Thyroid gland (tissue), 4 donors: ENCODE data around the gene MLPH. TPM values are rescaled to one million over a fixed set of nuclear protein-coding genes. Genes with fewer than 3 reads are reported as not detected.

Source experiments
- DNase-seq, 2 donors: peaks; one replicate each; pipeline ENCODE4 v3.0.0-alpha.2; 2019
- H3K27ac ChIP-seq, 3 donors: fragments of 200-600 bp; sonication (generic); 1 replicate in 2 of 3; 2 replicates in 1 of 3; pipeline ENCODE4 v1.5.1; 2016 to 2019; ENCODE audit warnings: mild to moderate bottlenecking in 1 of 3, moderate library complexity in 1 of 3
- H3K27me3 ChIP-seq: fragments of 200-600 bp; sonication (generic); one replicate; pipeline ENCODE4 v1.5.1; 2019
- H3K36me3 ChIP-seq, 2 donors: fragments of 200-600 bp; sonication (generic); one replicate each; pipeline ENCODE4 v1.5.1; 2016 to 2019
- H3K4me1 ChIP-seq, 2 donors: fragments of 200-600 bp; sonication (generic); one replicate each; pipeline ENCODE4 v1.5.1; 2017 to 2019
- H3K4me3 ChIP-seq, 3 donors: fragments of 200-600 bp; sonication (generic); replicated peaks in 1 of 3; 1 replicate in 2 of 3; 2 replicates in 1 of 3; pipeline ENCODE4 v1.5.1; 2016; ENCODE audit warnings: mild to moderate bottlenecking in 1 of 3
- H3K9me3 ChIP-seq: fragments of 200-600 bp; sonication (generic); one replicate; pipeline ENCODE4 v1.5.1; 2017
- POLR2A ChIP-seq, 2 donors: fragments of 450-650 bp; IDR thresholded peaks; one replicate each; pipeline ENCODE4 v1.6.1; 2017; ENCODE audit warnings: antibody characterized with exemption in 2 of 2, mild to moderate bottlenecking in 2 of 2, moderate library complexity in 1 of 2
- WGBS, 2 donors: methylation state at CpG; one replicate each; pipeline ENCODE4 v1.1.5; 2017; 5-methylcytosine and 5-hydroxymethylcytosine counted together
- intact Hi-C: fragments of 100-400 bp; cut with DNase I; formaldehyde crosslinking; loops from one replicate; pipeline ENCODE4 v1.15.1; 2023
- total RNA-seq, 4 donors: library from RNA; depleted of rRNA; stranded (reverse); fragments of >200 nt; gene quantifications; one replicate each; pipeline ENCODE4 v1.2.3, GENCODE V29; 2016
- TF ChIP-seq, protein P1 (sequence below), 6 experiments: fragments of 200-600 bp in 3 of 6; fragments of 450-650 bp in 3 of 6; sonication (generic) in 3 of 6; IDR thresholded peaks; one replicate each; pipeline ENCODE4 v1.5.1; 2016 to 2019; ENCODE audit warnings: antibody characterized with exemption in 6 of 6, mild to moderate bottlenecking in 2 of 6, inconsistent platforms in 1 of 6, moderate library complexity in 1 of 6

MLPH gene
- total RNA-seq, 4 donors from 2014 or later = 41.3 to 107 (median 58.6) TPM

DNA sequence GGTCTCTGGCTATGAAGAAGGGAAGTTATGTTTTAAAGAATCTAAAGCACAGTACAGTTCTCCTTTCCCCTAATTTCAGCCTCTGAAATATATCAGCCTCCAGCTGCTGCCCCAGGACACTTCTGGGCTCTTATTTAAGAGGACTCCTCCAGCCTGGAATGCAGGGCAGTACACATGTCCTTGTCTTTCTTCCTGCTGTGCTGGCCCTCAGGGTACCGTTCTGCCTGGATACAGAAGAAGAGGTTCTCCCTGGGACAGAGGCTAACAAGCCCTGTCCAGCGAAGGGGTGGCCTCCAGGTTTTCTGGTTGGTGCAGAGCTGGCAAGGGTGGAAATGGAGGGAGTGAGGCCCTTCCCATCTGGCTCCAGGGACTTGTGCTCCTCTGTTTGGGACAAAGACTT, 22.1 kb downstream of the MLPH start:
- no peak for DNase-seq
- Histone ChIP-seq H3K9me3 (no peaks in the 10 kb centered on the region), H3K36me3 (peaks cover 0 to 5% of the 10 kb centered on the region in 2 donors), H3K27ac (peak overlapping the region in 2 of 3 donors; percentile 30 to 49), H3K27me3 (no peaks in the 10 kb centered on the region), H3K4me3 (no peak overlapping the region), H3K4me1 (peaks cover 10 to 42% of the 10 kb centered on the region in 2 donors)
- 81 to 94% methylated on average over 2 of the region's 2 CpGs for WGBS, 2 donors
- intact Hi-C loops = no loop called here
- TF ChIP-seq, protein P1, sequence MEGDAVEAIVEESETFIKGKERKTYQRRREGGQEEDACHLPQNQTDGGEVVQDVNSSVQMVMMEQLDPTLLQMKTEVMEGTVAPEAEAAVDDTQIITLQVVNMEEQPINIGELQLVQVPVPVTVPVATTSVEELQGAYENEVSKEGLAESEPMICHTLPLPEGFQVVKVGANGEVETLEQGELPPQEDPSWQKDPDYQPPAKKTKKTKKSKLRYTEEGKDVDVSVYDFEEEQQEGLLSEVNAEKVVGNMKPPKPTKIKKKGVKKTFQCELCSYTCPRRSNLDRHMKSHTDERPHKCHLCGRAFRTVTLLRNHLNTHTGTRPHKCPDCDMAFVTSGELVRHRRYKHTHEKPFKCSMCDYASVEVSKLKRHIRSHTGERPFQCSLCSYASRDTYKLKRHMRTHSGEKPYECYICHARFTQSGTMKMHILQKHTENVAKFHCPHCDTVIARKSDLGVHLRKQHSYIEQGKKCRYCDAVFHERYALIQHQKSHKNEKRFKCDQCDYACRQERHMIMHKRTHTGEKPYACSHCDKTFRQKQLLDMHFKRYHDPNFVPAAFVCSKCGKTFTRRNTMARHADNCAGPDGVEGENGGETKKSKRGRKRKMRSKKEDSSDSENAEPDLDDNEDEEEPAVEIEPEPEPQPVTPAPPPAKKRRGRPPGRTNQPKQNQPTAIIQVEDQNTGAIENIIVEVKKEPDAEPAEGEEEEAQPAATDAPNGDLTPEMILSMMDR (IDR thresholded peaks at IDR 0.05) = no peak
- TF ChIP-seq POLR2A (IDR thresholded peaks at IDR 0.05) = no peak

DNA sequence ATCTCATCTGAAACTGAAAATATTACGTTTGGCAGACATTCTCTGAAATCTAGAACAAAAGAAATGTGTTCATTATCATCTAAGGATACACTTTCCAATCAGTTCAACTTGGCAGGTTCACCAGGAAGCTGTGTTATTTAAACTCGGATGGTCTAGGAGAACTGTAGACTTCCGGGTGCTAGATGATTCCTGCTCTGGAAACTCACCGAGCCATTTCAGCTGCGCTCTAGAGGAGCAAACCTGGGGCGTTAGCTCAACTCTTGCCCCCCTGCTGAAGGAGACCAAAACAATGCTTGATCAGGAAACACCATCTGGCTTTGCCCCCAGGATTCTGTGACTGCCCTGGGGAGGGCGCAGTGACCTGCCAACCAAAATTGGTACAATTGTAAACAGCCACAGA, 22.9 kb downstream of the MLPH start:
- H3K36me3 ChIP-seq = peaks cover 0 to 5% of the 10 kb centered on the region in 2 donors
- H3K4me3 ChIP-seq = no peak overlapping the region
- intact Hi-C loops = loop anchor here (10.0 kb wide), 1 partner anchor 235 kb away; no protein-coding TSS in a partner anchor
- no peak for DNase-seq
- 59 to 79% methylated on average over 7 of the region's 7 CpGs for WGBS, 2 donors
- H3K27ac ChIP-seq = peak overlapping the region in 2 of 3 donors; percentile 30 to 49
- peaks cover 10 to 36% of the 10 kb centered on the region in 2 donors for H3K4me1 ChIP-seq
- H3K27me3 ChIP-seq = no peaks in the 10 kb centered on the region
- no peaks in the 10 kb centered on the region for H3K9me3 ChIP-seq
- no peak for TF ChIP-seq POLR2A (IDR thresholded peaks at IDR 0.05)
- TF ChIP-seq, protein P1 (IDR thresholded peaks at IDR 0.05) = no peak

DNA sequence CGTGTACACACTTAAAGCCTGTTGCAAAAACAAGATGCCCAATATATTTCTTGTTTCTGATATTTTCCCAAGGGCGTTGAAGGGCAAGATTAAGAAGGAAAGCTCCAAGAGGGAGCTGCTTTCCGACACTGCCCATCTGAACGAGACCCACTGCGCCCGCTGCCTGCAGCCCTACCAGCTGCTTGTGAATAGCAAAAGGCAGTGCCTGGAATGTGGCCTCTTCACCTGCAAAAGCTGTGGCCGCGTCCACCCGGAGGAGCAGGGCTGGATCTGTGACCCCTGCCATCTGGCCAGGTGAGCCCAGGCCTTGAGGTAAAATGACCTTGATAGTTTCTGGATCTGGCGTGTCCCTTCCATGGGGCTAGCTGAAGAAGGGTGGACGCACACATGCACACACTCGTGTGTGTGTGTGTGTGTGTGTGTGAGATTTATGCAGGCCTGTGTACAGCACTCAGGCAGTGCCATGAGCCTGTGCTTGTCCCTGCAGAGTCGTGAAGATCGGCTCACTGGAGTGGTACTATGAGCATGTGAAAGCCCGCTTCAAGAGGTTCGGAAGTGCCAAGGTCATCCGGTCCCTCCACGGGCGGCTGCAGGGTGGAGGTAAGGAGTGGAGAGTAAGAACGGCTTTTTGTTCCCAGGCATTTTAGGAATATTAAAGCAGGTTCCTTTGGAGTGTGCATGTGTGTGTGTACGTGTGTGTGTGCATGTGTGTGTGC, 23.6 kb downstream of the MLPH start:
- DNase-seq = peak; percentile 75 to 84
- Histone ChIP-seq H3K36me3 (peaks cover 0 to 5% of the 10 kb centered on the region in 2 donors), H3K4me1 (peaks cover 4 to 29% of the 10 kb centered on the region in 2 donors), H3K4me3 (no peak overlapping the region), H3K9me3 (no peaks in the 10 kb centered on the region), H3K27me3 (no peaks in the 10 kb centered on the region), H3K27ac (peak overlapping the region in 1 of 3 donors; percentile 49)
- intact Hi-C loops = loop anchor here (10.0 kb wide), 1 partner anchor 234 kb away; no protein-coding TSS in a partner anchor
- 69 to 75% methylated on average over 21 of the region's 21 CpGs for WGBS, 2 donors
- TF ChIP-seq POLR2A (IDR thresholded peaks at IDR 0.05) = no peak
- TF ChIP-seq, protein P1 (IDR thresholded peaks at IDR 0.05) = no peak

DNA sequence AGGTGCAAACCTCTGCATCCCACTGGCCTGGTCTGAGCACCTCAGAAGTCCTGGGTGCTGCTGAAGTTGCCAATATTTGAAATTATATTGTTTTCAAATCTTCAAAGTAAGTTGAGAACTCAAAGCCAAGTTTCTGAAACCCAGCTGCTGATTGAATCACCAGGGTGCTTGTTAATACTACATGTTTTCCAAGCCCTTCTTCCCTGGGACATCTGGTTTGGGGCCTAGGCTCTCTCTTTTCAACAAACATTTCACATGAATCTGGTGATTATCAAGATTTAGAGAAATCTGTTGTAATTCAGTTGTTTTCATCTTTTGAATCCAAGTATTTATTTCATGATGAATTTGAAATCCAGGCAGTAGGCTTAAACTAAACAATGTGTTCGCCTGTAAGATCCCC, 24.4 kb downstream of the MLPH start:
- H3K4me1 ChIP-seq = peaks cover 4 to 27% of the 10 kb centered on the region in 2 donors
- no peak overlapping the region for H3K4me3 ChIP-seq
- no peaks in the 10 kb centered on the region for H3K27me3 ChIP-seq
- no peaks in the 10 kb centered on the region for H3K9me3 ChIP-seq
- no peak for DNase-seq
- WGBS, 2 donors = 92 to 94% methylated on average over 1 of the region's 1 CpG
- peaks cover 0 to 5% of the 10 kb centered on the region in 2 donors for H3K36me3 ChIP-seq
- no peak overlapping the region for H3K27ac ChIP-seq
- TF ChIP-seq POLR2A (IDR thresholded peaks at IDR 0.05) = no peak
- TF ChIP-seq, protein P1 (IDR thresholded peaks at IDR 0.05) = no peak
- intact Hi-C loops = loop anchor here (10.0 kb wide), 1 partner anchor 233 kb away; no protein-coding TSS in a partner anchor

DNA sequence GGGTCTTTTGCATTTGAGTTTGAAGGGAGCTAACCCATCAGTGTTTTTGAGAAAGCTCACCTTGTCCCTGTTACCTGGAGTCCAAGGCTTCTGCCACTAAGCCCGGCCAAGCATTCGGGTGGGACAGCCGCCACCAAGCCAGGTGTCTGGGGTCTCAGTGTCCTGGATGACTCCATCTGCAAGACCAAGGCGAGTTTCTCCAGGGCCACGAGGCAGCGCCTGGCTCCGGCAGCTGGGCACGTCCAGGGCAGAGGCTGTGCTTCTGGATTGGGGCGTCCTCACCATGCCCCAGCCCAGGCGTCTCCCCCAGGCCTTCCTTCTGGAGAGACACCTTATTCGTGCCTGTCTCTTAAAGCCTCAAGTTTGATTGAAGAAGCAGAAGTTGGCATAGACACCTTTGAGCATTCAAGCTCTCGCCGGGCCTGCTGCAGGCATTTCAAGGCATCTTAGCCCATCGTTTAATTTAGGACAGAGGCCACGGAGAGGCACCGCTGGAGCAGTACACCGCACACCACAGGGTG, 24.9 kb downstream of the MLPH start:
- no peak overlapping the region for H3K27ac ChIP-seq
- intact Hi-C loops = loop anchor here (2.0 to 10.0 kb wide), 2 partner anchors 61 to 233 kb away; no protein-coding TSS in a partner anchor
- 92 to 95% methylated on average over 11 to 17 of the region's 17 CpGs for WGBS, 2 donors
- no peak overlapping the region for H3K4me3 ChIP-seq
- H3K4me1 ChIP-seq = peaks cover 4 to 27% of the 10 kb centered on the region in 2 donors
- H3K27me3 ChIP-seq = no peaks in the 10 kb centered on the region
- peaks cover 0 to 5% of the 10 kb centered on the region in 2 donors for H3K36me3 ChIP-seq
- TF ChIP-seq POLR2A (IDR thresholded peaks at IDR 0.05) = no peak
- TF ChIP-seq, protein P1 (IDR thresholded peaks at IDR 0.05) = no peak
- H3K9me3 ChIP-seq = no peaks in the 10 kb centered on the region
- no peak for DNase-seq
